H1 (cell line): ENCODE data around the gene RCOR2. TPM values are rescaled to one million over a fixed set of nuclear protein-coding genes. Genes with fewer than 3 reads are reported as not detected.

Experiments
- BACH1 ChIP-seq: IDR thresholded peaks from 2 replicates; pipeline ENCODE4 v1.6.1; 2012; ENCODE audit warnings: low read length, improper control_type of control experiment
- CBX5 ChIP-seq: fragments of 300-800, 300-1000 bp; sonication (generic); IDR thresholded peaks from 2 replicates; pipeline ENCODE4 v1.7.1; 2016; ENCODE audit warnings: antibody characterized with exemption, low read length, low read depth
- E2F6 ChIP-seq: IDR thresholded peaks from 2 replicates; pipeline ENCODE4 v1.6.1; 2012; ENCODE audit warnings: inconsistent platforms
- KDM5A ChIP-seq: fragments of 200-600 bp; IDR thresholded peaks from 2 replicates; pipeline ENCODE4 v1.7.1; 2012; ENCODE audit warnings: mild to moderate bottlenecking, low read length, inconsistent platforms, mixed read lengths
- NRF1 ChIP-seq: IDR thresholded peaks from 2 replicates; pipeline ENCODE4 v1.6.1; 2011; ENCODE audit warnings: mild to moderate bottlenecking, low read depth, low read length, improper control_type of control experiment
- SIX5 ChIP-seq: IDR thresholded peaks from 2 replicates; pipeline ENCODE4 v1.6.1; 2011; ENCODE audit warnings: mild to moderate bottlenecking, low read depth, low read length
- polyA plus RNA-seq, 7 experiments: library from polyadenylated mRNA; depleted of rRNA in 3 of 7; stranded (reverse) in 5 of 7; unstranded in 2 of 7; fragments of >200 nt in 5 of 7; fragments of 200-250 nt in 2 of 7; gene quantifications; 1 replicate in 5 of 7; 2 replicates in 1 of 7; 4 replicates in 1 of 7; pipeline versions ENCODE4 v1.2.1 to v1.2.3, GENCODE V29; 2011 to 2013; ENCODE audit warnings: missing spikeins in 2 of 7, mixed read lengths in 2 of 7
- total RNA-seq: library from RNA; stranded (reverse); fragmentation: NEBNext Ultra II Directional; extraction: Animal tissue kit (Norgen Biotek cat#: 25700); gene quantifications from 2 replicates; pipeline ENCODE4 v1.2.1, GENCODE V29; 2021

Gene RCOR2
- total and polyA plus RNA-seq, 2 of the 8 experiments (the other 6 are each of a cell fraction or from before 2014, with no cell fraction given), result 54.6 to 78.0 TPM

- no peak for TF ChIP-seq BACH1
- no peak for TF ChIP-seq CBX5
- no peak for TF ChIP-seq E2F6
- no peak for TF ChIP-seq SIX5
- no peak for TF ChIP-seq NRF1
- no peak for TF ChIP-seq KDM5A
Measured at GRCh38 chr11:63929616-63930015, 12.7 kb upstream of the RCOR2 start (continued).
